ACC112 (cell line): ENCODE data around the gene PARVG.

Source experiments
- H2AFZ ChIP-seq: fragments of 200-600 bp; sonication (generic); one replicate; pipeline ENCODE4 v1.6.0; 2017; ENCODE audit warnings: antibody characterized with exemption, low read length; ENCODE audit not compliant: unreplicated experiment
- H3K27ac ChIP-seq: fragments of 200-600 bp; sonication (generic); 2 replicates; pipeline ENCODE4 v1.5.1; 2014; ENCODE audit warnings: low read depth, mild to moderate bottlenecking, antibody characterized with exemption, low read length, moderate library complexity
- H3K27me3 ChIP-seq: fragments of 200-600 bp; sonication (generic); 2 replicates; pipeline ENCODE4 v1.6.1; 2014; ENCODE audit warnings: mild to moderate bottlenecking, antibody characterized with exemption, low read length, moderate library complexity, mixed read lengths; ENCODE audit not compliant: insufficient read depth
- H3K36me3 ChIP-seq: fragments of 200-600 bp; sonication (generic); 2 replicates; pipeline ENCODE4 v1.6.1; 2016; ENCODE audit warnings: mild to moderate bottlenecking, antibody characterized with exemption, low read length, moderate library complexity, mixed read lengths; ENCODE audit not compliant: insufficient read depth
- H3K4me1 ChIP-seq: fragments of 200-600 bp; sonication (generic); one replicate; pipeline ENCODE4 v1.6.1; 2016; ENCODE audit warnings: low read length, mixed read lengths; ENCODE audit not compliant: insufficient read depth, unreplicated experiment, control insufficient read depth
- H3K4me3 ChIP-seq: fragments of 200-600 bp; sonication (generic); 2 replicates; pipeline ENCODE4 v1.5.1; 2014; ENCODE audit warnings: mild to moderate bottlenecking, low read depth, low read length
- H3K79me2 ChIP-seq: fragments of 200-600 bp; sonication (generic); one replicate; pipeline ENCODE4 v1.6.0; 2016; ENCODE audit warnings: low read length; ENCODE audit not compliant: control insufficient read depth, unreplicated experiment, insufficient read depth

Gene PARVG

DNA sequence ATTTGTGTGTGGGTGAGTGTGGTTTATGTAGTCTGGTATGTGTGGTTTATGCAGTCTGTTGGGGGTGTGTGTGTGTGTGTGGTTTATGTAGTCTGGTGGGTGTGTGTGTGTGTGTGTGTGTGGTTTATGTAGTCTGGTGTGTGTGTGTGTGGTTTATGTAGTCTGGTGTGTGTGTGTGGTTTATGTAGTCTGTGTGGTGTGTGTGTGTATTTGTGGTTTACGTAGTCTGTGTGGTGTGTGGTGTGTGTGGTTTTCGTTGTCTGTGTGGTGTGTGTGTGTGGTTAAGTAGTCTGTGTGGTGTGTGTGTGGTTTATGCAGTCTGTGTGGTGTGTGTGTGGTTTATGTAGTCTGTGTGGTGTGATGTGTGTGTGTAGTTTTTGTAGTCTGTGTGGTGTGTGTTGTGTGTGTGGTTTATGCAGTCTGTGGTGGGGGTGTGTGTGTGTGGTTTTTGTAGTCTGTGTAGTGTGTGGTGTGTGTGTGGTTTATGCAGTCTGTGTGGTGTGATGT lies 26.2 kb upstream of the PARVG start:
- Histone ChIP-seq H3K36me3 (no peaks in the 10 kb centered on the region), H3K27ac (no peak overlapping the region), H3K27me3 (no peaks in the 10 kb centered on the region), H3K79me2 (no peaks in the 10 kb centered on the region), H2AFZ (no peak overlapping the region), H3K4me3 (no peak overlapping the region), H3K4me1 (peaks cover 5% of the 10 kb centered on the region)

DNA sequence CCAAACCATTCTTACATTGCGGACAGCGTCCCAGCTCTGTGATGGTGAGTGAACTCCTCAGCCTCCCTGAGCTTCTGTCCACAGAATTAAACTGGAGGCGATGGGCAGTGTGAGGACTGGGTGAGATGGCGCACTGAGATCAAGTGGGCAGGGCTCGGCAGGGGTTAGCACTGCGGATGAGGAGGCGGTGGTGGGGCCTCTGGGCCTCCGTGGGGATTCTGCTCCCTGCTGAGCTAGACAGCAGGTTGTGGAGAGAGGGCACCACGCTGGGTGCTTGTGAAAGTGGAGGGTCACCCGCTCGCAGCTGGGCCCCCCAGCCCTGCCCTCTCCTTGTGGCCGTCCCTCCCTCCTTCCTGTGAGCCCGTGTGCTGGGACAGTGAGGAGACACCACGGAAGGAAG lies 25.6 kb upstream of the PARVG start:
- Histone ChIP-seq H2AFZ (no peak overlapping the region), H3K79me2 (no peaks in the 10 kb centered on the region), H3K27me3 (no peaks in the 10 kb centered on the region), H3K4me3 (no peak overlapping the region), H3K27ac (no peak overlapping the region), H3K4me1 (peaks cover 5% of the 10 kb centered on the region), H3K36me3 (no peaks in the 10 kb centered on the region)

GRCh38 chr22:44157916-44158618 lies 22.7 kb upstream of the PARVG start:
- Histone ChIP-seq H3K36me3 (no peaks in the 10 kb centered on the region), H2AFZ (no peak overlapping the region), H3K79me2 (no peaks in the 10 kb centered on the region), H3K27me3 (no peaks in the 10 kb centered on the region), H3K27ac (no peak overlapping the region), H3K4me3 (no peak overlapping the region), H3K4me1 (no peaks in the 10 kb centered on the region)

DNA sequence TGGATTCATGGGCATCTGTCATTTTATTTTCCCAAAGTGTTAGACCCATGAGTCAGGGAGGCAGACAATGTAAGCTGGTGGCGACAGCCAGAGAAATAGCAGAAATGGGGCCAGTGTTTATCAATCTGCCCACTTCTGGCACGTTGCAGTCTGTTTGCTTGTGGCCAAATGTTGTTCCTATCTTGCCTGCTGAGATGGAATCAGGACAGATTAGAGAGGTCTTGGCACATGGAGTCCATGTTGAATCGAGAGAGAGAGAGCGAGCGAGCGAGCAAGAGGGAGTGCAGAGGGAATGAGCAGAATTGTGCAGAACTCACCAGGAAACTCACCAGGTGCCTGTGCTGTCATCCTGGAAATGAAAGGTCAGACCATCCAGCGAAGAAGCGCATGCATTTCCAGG lies 21.9 kb upstream of the PARVG start:
- Histone ChIP-seq H3K27ac (no peak overlapping the region), H3K27me3 (no peaks in the 10 kb centered on the region), H3K36me3 (no peaks in the 10 kb centered on the region), H2AFZ (no peak overlapping the region), H3K4me1 (no peaks in the 10 kb centered on the region), H3K79me2 (no peaks in the 10 kb centered on the region), H3K4me3 (no peak overlapping the region)

- Histone ChIP-seq H3K4me1 (no peaks in the 10 kb centered on the region), H2AFZ (no peak overlapping the region), H3K36me3 (no peaks in the 10 kb centered on the region), H3K27me3 (no peaks in the 10 kb centered on the region), H3K4me3 (no peak overlapping the region), H3K79me2 (no peaks in the 10 kb centered on the region), H3K27ac (no peak overlapping the region)
Measured at GRCh38 chr22:44159221-44159620, 21.5 kb upstream of the PARVG start.

GRCh38 chr22:44159811-44160210 lies 20.9 kb upstream of the PARVG start:
- no peaks in the 10 kb centered on the region for H3K36me3 ChIP-seq
- H3K4me1 ChIP-seq: no peaks in the 10 kb centered on the region
- no peaks in the 10 kb centered on the region for H3K27me3 ChIP-seq
- no peaks in the 10 kb centered on the region for H3K79me2 ChIP-seq
- no peak overlapping the region for H2AFZ ChIP-seq
- no peak overlapping the region for H3K27ac ChIP-seq
- H3K4me3 ChIP-seq: no peak overlapping the region

DNA sequence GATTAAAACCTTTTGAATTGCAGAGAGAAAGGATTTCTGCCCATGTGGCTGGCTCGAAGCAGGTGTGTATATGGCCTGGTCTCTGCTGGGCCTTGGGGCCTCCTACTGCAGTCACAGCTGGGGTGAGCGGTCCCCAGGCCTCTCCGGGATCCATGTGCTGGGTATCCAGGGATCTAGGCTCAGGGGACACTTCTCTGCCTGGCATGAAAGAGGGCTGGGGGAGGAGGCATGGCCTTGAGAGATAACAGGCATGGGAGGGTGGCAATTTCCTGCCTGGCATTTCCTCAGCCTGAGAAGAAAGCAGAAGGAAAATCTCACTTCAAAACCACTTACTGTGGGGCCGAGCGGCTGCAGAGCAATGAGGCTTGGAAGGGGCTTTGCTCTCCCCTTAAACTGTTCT lies 20.3 kb upstream of the PARVG start:
- Histone ChIP-seq H3K79me2 (no peaks in the 10 kb centered on the region), H3K36me3 (no peaks in the 10 kb centered on the region), H3K4me1 (no peaks in the 10 kb centered on the region), H3K4me3 (no peak overlapping the region), H2AFZ (no peak overlapping the region), H3K27me3 (no peaks in the 10 kb centered on the region), H3K27ac (no peak overlapping the region)

DNA sequence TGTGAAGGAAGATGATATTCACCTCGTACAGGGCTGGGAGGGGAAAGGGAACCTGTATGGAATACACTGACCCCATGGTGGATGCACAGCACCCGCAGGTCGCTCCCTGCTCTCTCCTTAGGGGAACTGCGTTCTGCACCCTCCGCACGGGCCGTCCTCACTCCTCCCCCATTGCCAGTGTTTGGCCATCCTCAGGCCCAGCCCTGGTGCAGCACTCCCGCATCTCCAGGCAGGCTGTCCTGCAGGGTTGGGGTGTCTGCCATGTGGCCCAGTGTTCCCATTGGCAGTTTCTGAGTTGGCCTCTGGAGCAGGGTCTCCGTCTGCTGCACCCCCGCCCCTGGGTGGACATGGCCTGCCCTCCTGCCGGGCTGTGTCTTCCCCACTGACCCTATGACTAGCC lies 19.1 kb upstream of the PARVG start:
- no peak overlapping the region for H3K27ac ChIP-seq
- no peak overlapping the region for H3K4me3 ChIP-seq
- H3K4me1 ChIP-seq: no peaks in the 10 kb centered on the region
- H2AFZ ChIP-seq: no peak overlapping the region
- H3K79me2 ChIP-seq: no peaks in the 10 kb centered on the region
- H3K36me3 ChIP-seq: no peaks in the 10 kb centered on the region
- H3K27me3 ChIP-seq: no peaks in the 10 kb centered on the region

GRCh38 chr22:44162960-44163359 lies 17.8 kb upstream of the PARVG start:
- no peaks in the 10 kb centered on the region for H3K27me3 ChIP-seq
- no peak overlapping the region for H2AFZ ChIP-seq
- no peak overlapping the region for H3K27ac ChIP-seq
- H3K4me1 ChIP-seq: no peaks in the 10 kb centered on the region
- no peaks in the 10 kb centered on the region for H3K36me3 ChIP-seq
- H3K4me3 ChIP-seq: no peak overlapping the region
- H3K79me2 ChIP-seq: no peaks in the 10 kb centered on the region

DNA sequence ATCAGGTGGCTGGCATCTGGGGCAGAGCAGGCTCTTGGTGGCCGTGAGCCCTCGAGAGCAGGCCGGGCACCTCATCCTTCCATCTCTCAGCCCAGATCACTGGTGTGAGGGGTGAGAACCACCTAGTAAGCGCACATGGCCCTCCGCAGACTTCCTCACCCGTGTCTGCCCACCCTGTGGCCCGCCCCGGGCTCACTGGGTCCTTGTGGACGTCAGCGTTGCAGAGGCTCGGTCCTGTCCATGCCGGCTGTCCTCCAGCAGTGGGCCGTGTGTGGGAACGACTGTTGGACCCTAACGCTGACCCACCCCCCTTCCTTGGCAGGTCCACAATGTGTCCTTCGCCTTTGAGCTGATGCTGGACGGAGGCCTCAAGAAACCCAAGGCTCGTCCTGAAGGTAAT lies 17.2 kb upstream of the PARVG start:
- H3K4me1 ChIP-seq: no peaks in the 10 kb centered on the region

DNA sequence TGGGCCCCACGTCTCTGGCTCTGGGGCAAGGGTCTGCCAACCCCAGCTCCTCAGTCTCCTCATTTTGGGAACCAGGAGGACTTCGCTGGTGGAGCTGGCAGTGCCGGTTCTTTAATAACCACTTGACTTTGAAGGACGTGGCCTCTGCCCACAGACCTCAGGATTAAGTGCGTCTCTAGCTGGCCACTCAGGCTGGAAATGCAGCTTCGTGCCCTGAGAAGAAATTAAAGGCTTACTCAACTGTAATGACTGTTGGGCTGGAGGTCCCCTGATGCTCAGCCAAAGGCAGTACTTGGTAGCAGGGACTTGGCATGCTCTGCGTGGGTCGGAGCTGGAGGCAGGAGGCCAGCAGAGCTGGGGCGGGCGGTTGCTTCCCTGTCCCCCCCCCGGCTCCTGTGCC lies 16.7 kb upstream of the PARVG start:
- H3K27ac ChIP-seq: no peak overlapping the region

More for the DNA sequence above, 17.2 kb upstream of the PARVG start:
- no peak overlapping the region for H3K4me3 ChIP-seq
- H3K79me2 ChIP-seq: no peaks in the 10 kb centered on the region
- no peak overlapping the region for H2AFZ ChIP-seq
- H3K27ac ChIP-seq: no peak overlapping the region
- no peaks in the 10 kb centered on the region for H3K36me3 ChIP-seq
- no peaks in the 10 kb centered on the region for H3K27me3 ChIP-seq

More for the DNA sequence above, 16.7 kb upstream of the PARVG start:
- Histone ChIP-seq H3K27me3 (no peaks in the 10 kb centered on the region), H2AFZ (no peak overlapping the region), H3K79me2 (no peaks in the 10 kb centered on the region), H3K4me3 (no peak overlapping the region), H3K36me3 (no peaks in the 10 kb centered on the region), H3K4me1 (no peaks in the 10 kb centered on the region)
